ENCODE data around the gene CENPC.
"Not testable (repeated sequence)": the region's sequence is repeated elsewhere in the genome, so short reads cannot be mapped to it uniquely, and the experiment has no call there.

DNA sequence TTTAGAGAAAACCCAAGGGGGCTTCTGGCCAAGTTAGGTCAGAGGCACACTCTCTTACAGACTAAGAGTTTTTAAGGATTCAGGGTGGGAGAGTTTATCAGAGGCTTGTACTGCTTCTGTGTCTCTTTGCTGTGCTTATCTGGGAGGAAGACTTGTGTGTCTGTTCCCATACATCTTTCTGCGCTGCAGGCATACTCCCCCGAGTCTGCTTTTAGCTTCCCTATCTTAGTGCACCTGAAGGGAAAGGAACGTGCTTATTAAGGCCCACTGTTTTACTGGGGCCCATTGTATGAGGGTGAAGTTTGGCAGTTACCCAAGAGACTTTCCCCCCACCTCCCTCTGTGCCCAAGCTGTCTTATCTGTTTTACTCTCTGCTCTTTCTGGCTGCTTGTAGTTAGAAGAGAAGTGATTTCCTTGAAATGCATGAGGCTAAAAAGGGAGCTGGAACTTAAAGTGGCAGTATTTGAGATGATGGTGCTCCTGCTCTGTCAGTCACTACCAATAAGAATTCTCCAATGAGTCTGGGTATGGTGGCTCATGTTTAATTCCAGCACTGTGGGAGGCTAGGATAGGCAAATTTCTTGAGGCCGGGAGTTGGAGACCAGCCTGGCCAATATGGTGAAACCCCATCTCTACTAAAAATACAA is 7.0 kb upstream of the CENPC start:
- TF ChIP-seq, protein P1, sequence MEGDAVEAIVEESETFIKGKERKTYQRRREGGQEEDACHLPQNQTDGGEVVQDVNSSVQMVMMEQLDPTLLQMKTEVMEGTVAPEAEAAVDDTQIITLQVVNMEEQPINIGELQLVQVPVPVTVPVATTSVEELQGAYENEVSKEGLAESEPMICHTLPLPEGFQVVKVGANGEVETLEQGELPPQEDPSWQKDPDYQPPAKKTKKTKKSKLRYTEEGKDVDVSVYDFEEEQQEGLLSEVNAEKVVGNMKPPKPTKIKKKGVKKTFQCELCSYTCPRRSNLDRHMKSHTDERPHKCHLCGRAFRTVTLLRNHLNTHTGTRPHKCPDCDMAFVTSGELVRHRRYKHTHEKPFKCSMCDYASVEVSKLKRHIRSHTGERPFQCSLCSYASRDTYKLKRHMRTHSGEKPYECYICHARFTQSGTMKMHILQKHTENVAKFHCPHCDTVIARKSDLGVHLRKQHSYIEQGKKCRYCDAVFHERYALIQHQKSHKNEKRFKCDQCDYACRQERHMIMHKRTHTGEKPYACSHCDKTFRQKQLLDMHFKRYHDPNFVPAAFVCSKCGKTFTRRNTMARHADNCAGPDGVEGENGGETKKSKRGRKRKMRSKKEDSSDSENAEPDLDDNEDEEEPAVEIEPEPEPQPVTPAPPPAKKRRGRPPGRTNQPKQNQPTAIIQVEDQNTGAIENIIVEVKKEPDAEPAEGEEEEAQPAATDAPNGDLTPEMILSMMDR (IDR thresholded peaks at IDR 0.05): not testable (repeated sequence)
- TF ChIP-seq POLR2A (IDR thresholded peaks at IDR 0.05): not testable (repeated sequence)
